ENCODE measurements around the gene BSDC1.

The BSDC1 gene

DNA sequence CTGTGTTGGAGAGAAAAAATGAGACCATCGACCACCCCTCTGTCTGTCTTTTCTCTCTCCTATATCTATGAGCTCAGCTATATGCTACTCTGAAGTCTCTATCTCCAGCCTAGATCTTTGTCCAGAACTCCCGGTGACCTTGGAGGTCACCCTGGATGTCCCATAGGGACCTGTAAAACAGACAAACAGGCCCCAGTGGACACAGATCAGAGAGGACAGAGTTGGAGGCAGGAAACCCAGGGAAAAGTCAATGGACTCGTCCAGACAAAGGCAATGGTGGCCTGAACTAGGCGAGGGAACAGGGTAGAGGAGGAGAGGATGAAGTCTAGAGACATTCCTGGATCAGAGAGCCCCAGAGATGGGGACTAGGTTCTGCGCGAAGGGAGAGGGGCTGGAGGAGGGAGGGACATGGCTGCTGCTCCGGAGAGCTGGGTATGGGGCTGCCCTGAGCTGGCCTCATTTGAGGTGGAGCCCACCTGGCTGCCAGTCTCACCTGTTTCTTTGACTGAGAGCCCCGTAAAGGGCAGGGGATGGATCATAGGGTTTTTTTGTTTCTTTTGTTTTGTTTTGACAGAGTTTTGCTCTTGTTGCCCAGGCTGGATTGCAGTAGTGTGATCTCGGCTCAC is 47.6 kb downstream of the BSDC1 start:
- peaks cover 6% of the 10 kb centered on the region for H3K9me3 ChIP-seq (ENCODE audit: severe bottlenecking)
- H3K27me3 ChIP-seq (ENCODE audit: insufficient read depth, low read depth, severe bottlenecking), result no peaks in the 10 kb centered on the region
- no peak overlapping the region for H3K4me3 ChIP-seq (ENCODE audit: low read depth, low read length)
- no peak overlapping the region for H3K27ac ChIP-seq
- H3K36me3 ChIP-seq, result no peaks in the 10 kb centered on the region
- no peak for DNase-seq
- TF ChIP-seq, protein P1, sequence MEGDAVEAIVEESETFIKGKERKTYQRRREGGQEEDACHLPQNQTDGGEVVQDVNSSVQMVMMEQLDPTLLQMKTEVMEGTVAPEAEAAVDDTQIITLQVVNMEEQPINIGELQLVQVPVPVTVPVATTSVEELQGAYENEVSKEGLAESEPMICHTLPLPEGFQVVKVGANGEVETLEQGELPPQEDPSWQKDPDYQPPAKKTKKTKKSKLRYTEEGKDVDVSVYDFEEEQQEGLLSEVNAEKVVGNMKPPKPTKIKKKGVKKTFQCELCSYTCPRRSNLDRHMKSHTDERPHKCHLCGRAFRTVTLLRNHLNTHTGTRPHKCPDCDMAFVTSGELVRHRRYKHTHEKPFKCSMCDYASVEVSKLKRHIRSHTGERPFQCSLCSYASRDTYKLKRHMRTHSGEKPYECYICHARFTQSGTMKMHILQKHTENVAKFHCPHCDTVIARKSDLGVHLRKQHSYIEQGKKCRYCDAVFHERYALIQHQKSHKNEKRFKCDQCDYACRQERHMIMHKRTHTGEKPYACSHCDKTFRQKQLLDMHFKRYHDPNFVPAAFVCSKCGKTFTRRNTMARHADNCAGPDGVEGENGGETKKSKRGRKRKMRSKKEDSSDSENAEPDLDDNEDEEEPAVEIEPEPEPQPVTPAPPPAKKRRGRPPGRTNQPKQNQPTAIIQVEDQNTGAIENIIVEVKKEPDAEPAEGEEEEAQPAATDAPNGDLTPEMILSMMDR (IDR thresholded peaks at IDR 0.05; ENCODE audit: low read depth, low read length), result no peak

DNA sequence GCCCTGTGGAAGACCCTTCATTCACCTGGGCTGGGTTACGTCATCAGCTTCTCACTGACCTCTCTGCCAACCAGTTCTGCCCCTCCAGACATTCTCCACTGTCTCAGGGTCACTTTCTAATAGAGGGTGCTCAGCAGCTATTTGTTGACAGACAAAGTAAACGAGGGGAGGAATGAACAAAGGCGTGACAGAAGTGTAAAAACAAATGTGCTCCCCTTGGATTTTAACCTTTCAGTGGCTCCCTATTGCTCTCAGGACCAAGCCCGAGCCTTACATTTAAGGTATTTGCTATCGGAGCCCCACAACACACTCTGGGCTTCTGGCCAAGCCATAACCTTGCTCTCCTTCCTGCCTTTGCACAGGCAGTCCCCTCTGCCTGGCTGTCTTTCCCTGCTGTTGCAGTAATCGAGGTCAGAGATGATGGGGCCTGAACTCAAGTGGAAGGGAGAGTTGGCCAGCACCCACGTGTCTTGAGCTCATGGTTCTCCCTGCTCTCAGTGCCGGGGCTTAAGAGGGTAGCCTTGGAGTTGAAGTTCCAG is 48.9 kb downstream of the BSDC1 start:
- TF ChIP-seq, protein P1 (IDR thresholded peaks at IDR 0.05; ENCODE audit: low read depth, low read length), result no peak
- Histone ChIP-seq H3K9me3 (ENCODE audit: severe bottlenecking) (peaks cover under 1% of the 10 kb centered on the region), H3K27me3 (ENCODE audit: insufficient read depth, low read depth, severe bottlenecking) (no peaks in the 10 kb centered on the region), H3K27ac (no peak overlapping the region), H3K36me3 (no peaks in the 10 kb centered on the region), H3K4me3 (ENCODE audit: low read depth, low read length) (no peak overlapping the region)
- DNase-seq, result no peak

DNA sequence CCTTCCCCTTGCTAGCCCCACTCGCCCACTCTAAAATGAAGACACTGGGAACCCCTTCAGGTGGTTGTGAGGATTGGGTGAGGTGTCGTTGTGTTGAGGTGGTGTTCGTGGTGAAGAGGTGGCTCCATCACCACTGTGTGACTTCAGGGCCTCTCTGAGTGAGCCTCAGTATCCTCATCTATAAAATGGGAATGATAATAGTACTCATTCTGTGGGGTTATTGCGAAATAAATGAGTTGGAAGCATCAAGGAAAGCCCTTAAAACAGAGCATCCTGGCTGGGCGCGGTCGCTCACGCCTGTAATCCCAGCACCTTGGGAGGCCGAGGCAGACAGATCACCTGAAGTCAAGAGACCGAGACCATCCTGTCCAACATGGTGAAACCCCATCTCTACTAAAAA is 51.5 kb downstream of the BSDC1 start:
- H3K27ac ChIP-seq, result no peak overlapping the region
- no peaks in the 10 kb centered on the region for H3K9me3 ChIP-seq (ENCODE audit: severe bottlenecking)
- TF ChIP-seq, protein P1 (IDR thresholded peaks at IDR 0.05; ENCODE audit: low read depth, low read length), result no peak

DNA sequence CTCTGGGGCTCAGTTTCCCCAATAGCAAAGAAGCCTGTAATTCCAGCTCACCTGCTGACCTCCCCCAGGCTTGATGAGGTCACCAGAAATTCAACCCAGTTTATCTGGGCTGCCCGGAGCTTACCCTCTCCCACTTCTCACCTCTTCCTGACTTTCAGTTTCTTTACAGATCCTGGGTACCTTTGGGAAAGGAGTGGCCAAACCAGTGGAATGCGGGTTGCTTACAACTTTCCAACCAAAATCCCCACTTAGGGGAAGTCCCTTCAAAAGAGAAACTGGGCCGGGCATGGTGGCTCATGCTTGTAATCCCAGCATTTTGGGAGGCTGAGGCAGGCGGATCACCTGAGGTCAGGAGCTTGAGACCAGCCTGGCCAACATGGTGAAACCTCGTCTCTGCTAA is 52.3 kb downstream of the BSDC1 start:
- Histone ChIP-seq H3K4me3 (ENCODE audit: low read depth, low read length) (no peak overlapping the region), H3K9me3 (ENCODE audit: severe bottlenecking) (no peaks in the 10 kb centered on the region), H3K27ac (no peak overlapping the region), H3K36me3 (no peaks in the 10 kb centered on the region), H3K27me3 (ENCODE audit: insufficient read depth, low read depth, severe bottlenecking) (no peaks in the 10 kb centered on the region)
- no peak for DNase-seq
- TF ChIP-seq, protein P1 (IDR thresholded peaks at IDR 0.05; ENCODE audit: low read depth, low read length), result no peak

More for the DNA sequence above, 51.5 kb downstream of the BSDC1 start:
- Histone ChIP-seq H3K36me3 (no peaks in the 10 kb centered on the region), H3K4me3 (ENCODE audit: low read depth, low read length) (no peak overlapping the region), H3K27me3 (ENCODE audit: insufficient read depth, low read depth, severe bottlenecking) (no peaks in the 10 kb centered on the region)
- DNase-seq, result no peak

DNA sequence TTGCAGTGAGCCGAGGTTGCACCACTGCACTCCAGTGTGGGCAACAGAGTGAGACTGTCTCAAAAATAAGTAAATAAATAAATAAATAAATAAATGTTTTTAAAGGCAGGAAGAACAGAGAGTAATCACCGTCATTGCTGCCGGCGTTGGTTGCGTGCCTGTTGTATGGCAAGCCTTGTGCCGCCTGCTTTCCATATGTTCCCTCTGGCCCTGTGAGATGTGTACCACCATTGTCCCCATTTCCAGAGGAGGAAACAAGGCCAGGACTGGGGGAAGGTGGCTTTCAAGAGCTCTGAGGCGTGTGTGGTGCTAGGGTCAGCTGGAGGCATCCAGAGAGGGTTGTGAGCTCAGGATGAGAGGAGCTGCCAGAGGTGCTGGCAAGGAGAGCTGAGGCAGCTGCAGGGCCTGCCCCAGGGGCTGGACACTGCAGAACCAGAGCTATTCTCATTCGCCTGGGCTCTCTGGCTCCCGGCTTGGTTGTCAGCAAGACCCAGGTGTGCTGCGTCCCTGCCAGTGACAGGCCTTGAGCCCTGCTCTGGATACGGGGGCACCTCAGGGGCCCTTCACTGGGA is 53.0 kb downstream of the BSDC1 start:
- Histone ChIP-seq H3K4me3 (ENCODE audit: low read depth, low read length) (no peak overlapping the region), H3K9me3 (ENCODE audit: severe bottlenecking) (no peaks in the 10 kb centered on the region), H3K27me3 (ENCODE audit: insufficient read depth, low read depth, severe bottlenecking) (no peaks in the 10 kb centered on the region), H3K36me3 (no peaks in the 10 kb centered on the region), H3K27ac (no peak overlapping the region)
- TF ChIP-seq, protein P1 (IDR thresholded peaks at IDR 0.05; ENCODE audit: low read depth, low read length), result no peak
- no peak for DNase-seq
